DMS153 treated with DMSO at 0.1 percent for 48 hours (cell line): Measurements from ENCODE around the gene TJAP1.
"Not testable (repeated sequence)": the region's sequence is repeated elsewhere in the genome, so short reads cannot be mapped to it uniquely, and the experiment has no call there.

Experiments used
- DNase-seq: peaks from one replicate; lab custom pipeline; 2025; ENCODE audit not compliant: unreplicated experiment; lab: John Stamatoyannopoulos, UW

The TJAP1 gene

DNA sequence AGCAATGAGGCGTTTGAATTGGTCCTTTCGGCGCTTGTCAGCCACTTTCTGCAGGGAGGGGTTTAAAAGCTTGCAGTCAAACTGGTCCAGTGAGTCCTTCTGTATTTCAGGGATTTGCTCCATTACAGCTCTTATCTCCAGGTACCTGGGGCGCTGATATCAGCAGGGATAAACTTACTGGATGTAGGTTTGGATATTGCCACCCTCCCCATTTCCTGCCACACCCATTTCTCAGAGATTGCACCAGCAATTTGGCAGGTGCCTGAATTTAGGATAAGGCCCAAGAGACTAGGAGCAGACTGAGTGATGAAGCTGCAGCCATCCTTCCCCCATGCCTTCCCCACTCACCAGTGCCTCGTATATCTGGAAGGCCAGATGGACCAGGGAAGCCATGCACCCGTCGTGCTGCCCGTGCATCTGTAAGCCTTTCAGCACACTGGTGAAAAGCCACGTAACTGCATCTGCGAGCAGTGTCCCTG, 47.2 kb downstream of the TJAP1 start:
- DNase-seq: no peak

DNA sequence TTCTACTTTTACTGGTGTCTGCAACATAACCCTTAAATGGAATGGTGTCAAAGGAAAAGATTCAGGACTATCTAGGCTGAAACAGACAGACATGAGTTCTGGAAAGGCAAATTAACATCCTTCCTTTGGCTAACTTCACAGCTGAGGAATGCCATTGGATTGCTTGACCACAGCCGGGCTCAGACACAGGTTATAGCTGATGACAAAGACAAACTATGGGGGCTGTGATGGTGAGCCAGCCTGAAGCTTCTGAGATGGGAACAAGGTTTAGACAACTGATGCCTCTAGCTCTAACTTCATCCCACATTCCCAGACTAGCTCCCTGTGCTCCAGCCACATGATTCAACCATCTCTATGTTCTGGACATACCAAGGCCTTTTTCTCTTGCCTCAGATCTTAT, 54.8 kb downstream of the TJAP1 start:
- DNase-seq: no peak

- not testable (repeated sequence) for DNase-seq
These were observed 61.6 kb downstream of the TJAP1 start for GRCh38 chr6:43538986-43539385.

DNA sequence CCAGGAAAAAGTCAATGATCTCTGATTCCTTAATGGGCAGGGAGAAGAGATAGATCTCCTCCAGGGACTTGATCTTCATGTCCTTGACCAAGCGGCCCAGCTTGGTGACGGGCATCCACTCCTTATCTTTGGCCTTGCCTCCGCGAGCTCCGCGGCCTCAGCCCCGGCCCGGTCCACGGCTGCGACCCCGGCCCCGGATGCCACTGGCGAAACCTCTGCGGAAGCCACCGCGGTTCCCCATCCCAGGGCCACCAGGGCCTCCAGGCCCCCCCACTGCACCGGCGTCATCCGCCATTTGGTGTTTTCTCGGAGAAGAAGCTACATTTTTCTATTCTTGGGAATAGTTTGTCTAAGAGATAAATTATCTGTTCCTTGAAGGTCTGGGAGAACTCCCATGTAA, 62.0 kb downstream of the TJAP1 start:
- not testable (repeated sequence) for DNase-seq

- DNase-seq: no peak
These were observed 63.1 kb downstream of the TJAP1 start for GRCh38 chr6:43540507-43540906.

GRCh38 chr6:43541774-43542471, 64.6 kb downstream of the TJAP1 start:
- DNase-seq: no peak

DNA sequence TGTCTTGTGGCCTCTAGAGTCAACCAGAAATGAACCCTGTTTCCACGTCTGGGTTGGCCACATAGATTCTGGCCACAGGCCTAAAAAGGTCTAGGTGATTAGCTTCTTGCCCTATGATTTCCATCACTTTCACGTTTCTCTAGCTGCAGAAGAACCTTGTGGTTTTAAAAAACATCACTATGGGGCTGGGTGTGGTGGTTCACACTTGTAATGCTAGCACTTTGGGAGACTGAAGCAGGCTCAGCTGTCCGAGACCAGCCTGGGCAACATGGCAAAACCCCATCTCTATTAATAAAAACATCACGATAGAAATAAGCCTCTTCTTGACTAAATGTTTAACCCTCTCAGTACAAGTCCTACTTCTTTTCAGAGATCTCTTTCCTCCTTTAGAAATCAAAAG, 67.1 kb downstream of the TJAP1 start:
- no peak for DNase-seq

DNA sequence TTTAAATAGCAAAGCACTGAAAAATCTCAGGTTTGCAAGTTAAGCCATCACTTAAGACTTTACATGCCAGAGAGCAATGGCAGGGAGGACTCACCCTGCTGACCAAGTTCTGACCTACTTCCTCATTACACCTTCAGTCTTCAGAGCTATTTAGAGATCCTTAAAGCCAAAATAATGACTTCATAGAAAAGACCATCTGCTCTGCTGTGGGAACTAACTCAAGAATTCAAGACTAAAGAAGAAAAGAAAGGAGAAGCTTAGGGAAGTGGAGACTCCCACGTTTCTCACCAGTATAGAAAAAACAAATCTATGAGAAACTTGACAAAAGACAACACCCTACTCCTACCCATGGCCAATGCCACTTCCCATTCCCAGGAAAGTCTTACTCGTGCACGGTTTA, 69.9 kb downstream of the TJAP1 start:
- DNase-seq: no peak
